Trophoblast cell (in vitro differentiated cells and primary cell): ENCODE data around the gene ATAD3C.
A peak's percentile ranks its signal among the peaks of the same experiment; 100 is the strongest.
"Not testable (repeated sequence)": the region's sequence is repeated elsewhere in the genome, so short reads cannot be mapped to it uniquely, and the experiment has no call there.

Source experiments
- DNase-seq, 2 donors: peaks; one replicate each; pipeline ENCODE4 v3.0.0-alpha.2; 2016
- H2AFZ ChIP-seq: 2 replicates; pipeline ENCODE4 v1.6.1; 2013; ENCODE audit warnings: low read length, moderate library complexity, mild to moderate bottlenecking; ENCODE audit not compliant: insufficient read depth, poor library complexity
- H2AK5ac ChIP-seq: 2 replicates; pipeline ENCODE4 v1.6.1; 2013; ENCODE audit warnings: mild to moderate bottlenecking, low read length
- H2BK120ac ChIP-seq: 2 replicates; pipeline ENCODE4 v1.6.1; 2013; ENCODE audit warnings: low read length, mild to moderate bottlenecking, moderate library complexity; ENCODE audit not compliant: insufficient read depth, poor library complexity
- H2BK12ac ChIP-seq: 2 replicates; pipeline ENCODE4 v1.6.1; 2013; ENCODE audit warnings: mild to moderate bottlenecking, low read length, moderate library complexity
- H2BK5ac ChIP-seq: 2 replicates; pipeline ENCODE4 v1.6.1; 2013; ENCODE audit warnings: low read length, low read depth, moderate library complexity, mild to moderate bottlenecking; ENCODE audit not compliant: poor library complexity
- H3K14ac ChIP-seq: 2 replicates; pipeline ENCODE4 v1.6.1; 2013; ENCODE audit warnings: mild to moderate bottlenecking, low read length
- H3K18ac ChIP-seq: 2 replicates; pipeline ENCODE4 v1.6.1; 2013; ENCODE audit warnings: mild to moderate bottlenecking, low read length
- H3K23ac ChIP-seq: 2 replicates; pipeline ENCODE4 v1.6.1; 2013; ENCODE audit warnings: low read length
- H3K27ac ChIP-seq: 2 replicates; pipeline ENCODE4 v1.5.1; 2013; ENCODE audit warnings: low read depth, mild to moderate bottlenecking, inconsistent platforms, low read length, moderate library complexity
- H3K27me3 ChIP-seq: 2 replicates; pipeline ENCODE4 v1.6.1; 2013; ENCODE audit warnings: inconsistent platforms, mild to moderate bottlenecking, low read length, moderate library complexity; ENCODE audit not compliant: insufficient read depth
- H3K36me3 ChIP-seq, 2 experiments: 1 replicate in 1 of 2; 2 replicates in 1 of 2; pipeline ENCODE4 v1.6.1; 2013; ENCODE audit warnings: low read length in 2 of 2, mild to moderate bottlenecking in 2 of 2, moderate library complexity in 1 of 2; ENCODE audit not compliant: insufficient read depth in 2 of 2, control insufficient read depth in 1 of 2
- H3K4ac ChIP-seq: 2 replicates; pipeline ENCODE4 v1.6.1; 2013; ENCODE audit warnings: low read depth, mild to moderate bottlenecking, low read length, moderate library complexity
- H3K4me1 ChIP-seq, 2 experiments: 1 replicate in 1 of 2; 2 replicates in 1 of 2; pipeline ENCODE4 v1.6.1; 2013; ENCODE audit warnings: low read length in 2 of 2, mild to moderate bottlenecking in 2 of 2, moderate library complexity in 1 of 2; ENCODE audit not compliant: insufficient read depth in 2 of 2, control insufficient read depth in 1 of 2
- H3K4me2 ChIP-seq: 2 replicates; pipeline ENCODE4 v1.6.1; 2013; ENCODE audit warnings: inconsistent platforms, mild to moderate bottlenecking, low read length, moderate library complexity
- H3K4me3 ChIP-seq: 2 replicates; pipeline ENCODE4 v1.5.1; 2013; ENCODE audit warnings: mild to moderate bottlenecking, low read depth, low read length, inconsistent platforms
- H3K79me1 ChIP-seq: one replicate; pipeline ENCODE4 v1.6.1; 2013; ENCODE audit warnings: low read length
- H3K79me2 ChIP-seq: 2 replicates; pipeline ENCODE4 v1.6.1; 2013; ENCODE audit warnings: low read length, mild to moderate bottlenecking; ENCODE audit not compliant: control insufficient read depth, insufficient read depth, poor library complexity
- H3K9ac ChIP-seq: 2 replicates; pipeline ENCODE4 v1.6.1; 2013; ENCODE audit warnings: mild to moderate bottlenecking, low read length
- H3K9me3 ChIP-seq: 2 replicates; pipeline ENCODE4 v1.6.1; 2013; ENCODE audit warnings: low read depth, mild to moderate bottlenecking, control low read depth, inconsistent platforms, low read length; ENCODE audit not compliant: insufficient read depth
- H4K12ac ChIP-seq: 2 replicates; pipeline ENCODE4 v1.6.1; 2013; ENCODE audit warnings: low read depth, mild to moderate bottlenecking, low read length, moderate library complexity
- H4K8ac ChIP-seq: 2 replicates; pipeline ENCODE4 v1.6.1; 2013; ENCODE audit warnings: low read depth, mild to moderate bottlenecking, low read length, moderate library complexity
- H4K91ac ChIP-seq: one replicate; pipeline ENCODE4 v1.6.1; 2013; ENCODE audit warnings: low read depth, mild to moderate bottlenecking, low read length, moderate library complexity
- WGBS: extraction: QIAGEN DNeasy Blood & Tissue Kit; methylation state at CpG from one replicate; pipeline ENCODE4 v1.1.7; 2013; ENCODE audit warnings: missing lambda C conversion rate; ENCODE audit not compliant: insufficient read length, insufficient coverage; ENCODE audit errors: extremely low coverage; 5-methylcytosine and 5-hydroxymethylcytosine counted together

The ATAD3C gene

DNA sequence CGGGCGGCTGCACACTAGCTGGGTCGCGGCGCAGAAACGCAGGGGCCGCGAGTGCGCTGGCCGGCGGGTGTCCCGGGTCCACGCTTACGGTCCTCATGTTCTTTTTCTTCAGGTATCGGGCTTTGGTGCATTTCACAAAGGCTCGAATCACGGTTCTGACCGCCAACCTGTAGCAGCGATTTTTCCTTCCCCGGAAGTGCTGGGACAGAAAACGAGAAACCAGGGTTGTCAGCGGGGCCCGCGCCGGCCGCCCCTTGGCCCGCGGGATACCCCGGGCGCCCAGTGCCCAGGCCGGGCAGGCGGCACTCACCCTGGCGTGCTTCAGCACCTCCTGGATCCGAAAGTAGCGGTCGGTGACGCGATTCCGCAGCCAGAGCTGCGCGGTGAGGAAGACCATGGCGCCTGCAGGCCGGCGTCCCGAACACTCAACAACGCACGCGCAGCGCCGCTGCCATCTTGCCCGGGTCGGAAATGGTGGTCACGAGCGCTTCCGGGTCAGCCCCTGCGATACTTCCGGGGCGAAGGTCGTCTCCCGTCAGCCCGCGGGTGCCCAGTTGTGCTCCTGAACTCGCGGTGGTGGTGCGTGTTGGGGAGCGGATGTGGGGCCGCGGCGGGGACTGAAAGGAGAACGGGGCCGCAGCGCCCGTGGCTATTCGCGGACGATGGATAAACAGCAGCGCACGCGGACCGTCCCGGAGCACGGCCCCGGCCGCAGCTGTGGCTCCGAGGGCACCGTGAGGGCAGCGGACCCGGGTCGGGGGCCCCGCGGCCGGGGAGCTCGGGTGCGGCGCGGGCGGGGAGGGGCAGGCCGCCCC is 42.5 kb upstream of the ATAD3C start, which contains the start of gene MRPL20:
MRPL20 (minus strand) TSS at position 473 of the 815 bp plus-strand sequence; CDS start at position 397, 76 bp downstream.
- Histone ChIP-seq H4K8ac (peak within 1 kb of the TSS; percentile 98), H3K23ac (no peak within 1 kb of the TSS), H3K14ac (peak within 1 kb of the TSS; percentile 96), H3K27ac (peak within 1 kb of the TSS; percentile 78), H3K4me1 (peaks cover 11 to 14% of the 10 kb centered on the region in 2 experiments), H2AK5ac (peak within 1 kb of the TSS; percentile 98), H2BK12ac (peak within 1 kb of the TSS; percentile 10), H2AFZ (peak within 1 kb of the TSS; percentile 87), H4K91ac (peak within 1 kb of the TSS; percentile 95), H4K12ac (peak within 1 kb of the TSS; percentile 99), H3K79me1 (peaks cover 12% of the 10 kb centered on the region), H3K9me3 (peaks cover 2% of the 10 kb centered on the region), H3K4ac (peak within 1 kb of the TSS; percentile 96), H3K9ac (peak within 1 kb of the TSS; percentile 93), H2BK120ac (peak within 1 kb of the TSS; percentile 80), H2BK5ac (peak within 1 kb of the TSS; percentile 91), H3K4me2 (peak within 1 kb of the TSS; percentile 88), H3K27me3 (no peaks in the 10 kb centered on the region), H3K4me3 (peak within 1 kb of the TSS; percentile 91), H3K79me2 (peaks cover 17% of the 10 kb centered on the region), H3K18ac (peak within 1 kb of the TSS; percentile 89), H3K36me3 (peaks cover 33 to 34% of the 10 kb centered on the region in 2 experiments)
- WGBS, result no CpG with 5 or more reads among the region's 98 CpGs
- DNase-seq, result peak; percentile 93 to 95

DNA sequence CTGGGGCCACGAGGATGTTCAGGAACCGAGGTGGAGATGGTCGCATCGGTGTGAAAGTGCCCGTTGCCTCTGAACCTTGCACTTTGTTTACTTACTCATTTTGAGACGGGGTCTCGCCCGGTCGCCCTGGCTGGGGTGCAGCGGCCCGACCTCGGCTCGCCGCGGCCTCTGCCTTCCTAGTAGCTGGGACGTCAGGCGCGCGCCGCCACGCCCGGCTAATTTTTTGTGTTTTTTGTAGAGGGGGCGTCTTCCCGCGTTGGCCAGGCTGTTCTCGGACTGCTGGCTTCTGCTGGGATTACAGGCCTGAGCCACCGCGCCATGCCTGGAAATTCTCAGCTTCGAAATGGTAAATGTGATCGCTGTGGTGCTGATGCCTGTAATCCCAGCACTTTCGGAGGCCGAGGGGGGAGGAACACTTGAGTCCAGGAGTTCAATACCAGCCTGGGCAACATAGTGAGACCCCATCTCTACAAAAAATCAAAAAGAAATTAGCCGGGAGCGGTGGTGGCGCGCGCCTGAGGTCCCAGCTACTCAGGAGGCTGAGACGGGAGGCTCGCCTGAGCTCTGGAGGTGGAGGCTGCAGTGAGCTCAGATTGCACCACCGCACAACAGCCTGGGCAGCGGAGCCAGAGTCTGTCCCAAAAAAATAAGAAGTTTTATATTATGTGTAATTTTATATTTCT is 41.7 kb upstream of the ATAD3C start:
- H3K23ac ChIP-seq, result no peak overlapping the region

DNA sequence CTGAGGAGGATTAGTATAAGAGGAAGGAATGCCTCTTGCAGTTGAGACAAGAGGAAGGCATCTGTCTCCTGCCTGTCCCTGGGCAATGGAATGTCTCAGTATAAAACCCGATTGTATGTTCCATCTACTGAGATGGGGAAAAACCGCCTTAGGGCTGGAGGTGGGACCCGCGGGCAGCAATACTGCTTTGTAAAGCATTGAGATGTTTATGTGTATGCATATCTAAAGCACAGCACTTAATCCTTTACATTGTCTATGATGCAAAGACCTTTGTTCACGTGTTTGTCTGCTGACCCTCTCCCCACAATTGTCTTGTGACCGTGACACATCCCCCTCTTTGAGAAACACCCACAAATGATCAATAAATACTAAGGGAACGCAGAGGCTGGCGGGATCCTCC is 39.3 kb upstream of the ATAD3C start:
- H2BK5ac ChIP-seq, H3K4ac ChIP-seq, H3K4me2 ChIP-seq, H3K27me3 ChIP-seq, H2BK120ac ChIP-seq, H4K12ac ChIP-seq, H2AFZ ChIP-seq, H2BK12ac ChIP-seq, H3K27ac ChIP-seq, H4K91ac ChIP-seq, H3K23ac ChIP-seq, H3K9me3 ChIP-seq, H3K4me3 ChIP-seq, H3K18ac ChIP-seq, H4K8ac ChIP-seq, H2AK5ac ChIP-seq, DNase-seq, H3K14ac ChIP-seq, H3K9ac ChIP-seq: not testable (repeated sequence)
- H3K79me1 ChIP-seq, result peaks cover 12% of the 10 kb centered on the region
- peaks cover 8 to 15% of the 10 kb centered on the region in 2 experiments for H3K36me3 ChIP-seq
- H3K4me1 ChIP-seq, result peaks cover 11 to 14% of the 10 kb centered on the region in 2 experiments
- peaks cover 17% of the 10 kb centered on the region for H3K79me2 ChIP-seq
- no CpG with 5 or more reads among the region's 8 CpGs for WGBS

More for the DNA sequence above, 41.7 kb upstream of the ATAD3C start:
- peak overlapping the region; percentile 88 for H3K18ac ChIP-seq
- WGBS, result no CpG with 5 or more reads among the region's 41 CpGs
- H3K9me3 ChIP-seq, result peaks cover 2% of the 10 kb centered on the region
- H3K79me2 ChIP-seq, result peaks cover 17% of the 10 kb centered on the region
- H2AFZ ChIP-seq, result peak overlapping the region; percentile 68
- peak overlapping the region; percentile 96 for H3K4ac ChIP-seq
- peak overlapping the region; percentile 78 for H3K27ac ChIP-seq
- H2BK5ac ChIP-seq, result peak overlapping the region; percentile 91
- H4K8ac ChIP-seq, result peak overlapping the region; percentile 97
- no peaks in the 10 kb centered on the region for H3K27me3 ChIP-seq
- H3K4me3 ChIP-seq, result peak overlapping the region; percentile 91
- H2BK120ac ChIP-seq, result peak overlapping the region; percentile 79
- peak overlapping the region; percentile 55 for H3K4me2 ChIP-seq
- peaks cover 12% of the 10 kb centered on the region for H3K79me1 ChIP-seq
- peak; percentile 30 to 64 for DNase-seq
- H2BK12ac ChIP-seq, result no peak overlapping the region
- peaks cover 25 to 27% of the 10 kb centered on the region in 2 experiments for H3K36me3 ChIP-seq
- peak overlapping the region; percentile 87 for H4K12ac ChIP-seq
- peaks cover 11 to 14% of the 10 kb centered on the region in 2 experiments for H3K4me1 ChIP-seq
- H3K14ac ChIP-seq, result peak overlapping the region; percentile 96
- peak overlapping the region; percentile 93 for H3K9ac ChIP-seq
- H2AK5ac ChIP-seq, result peak overlapping the region; percentile 87
- peak overlapping the region; percentile 95 for H4K91ac ChIP-seq

DNA sequence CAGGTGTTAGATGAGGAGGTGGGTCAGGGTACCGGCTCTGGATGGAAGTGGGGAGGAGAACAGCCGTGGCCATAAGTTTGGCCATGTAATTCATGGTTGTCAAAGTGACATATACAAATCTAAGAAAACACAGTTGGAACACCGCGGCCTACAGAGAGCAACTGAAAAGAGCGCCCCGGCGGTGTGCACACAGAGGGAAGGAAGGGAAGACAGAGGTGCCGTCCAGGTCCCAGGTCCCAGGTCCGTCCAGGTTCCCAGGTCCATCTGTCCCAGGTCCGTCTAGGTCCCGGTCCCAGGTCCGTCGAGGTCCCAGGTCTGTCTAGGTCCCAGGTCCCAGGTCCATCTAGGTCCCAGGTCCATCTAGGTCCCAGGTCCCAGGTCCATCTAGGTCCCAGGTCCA is 37.9 kb upstream of the ATAD3C start:
- no peak overlapping the region for H3K4me2 ChIP-seq
- WGBS, result no CpG with 5 or more reads among the region's 13 CpGs
- H3K79me2 ChIP-seq, result peaks cover 13% of the 10 kb centered on the region
- peaks cover 7 to 8% of the 10 kb centered on the region in 2 experiments for H3K4me1 ChIP-seq
- no peak overlapping the region for H3K4ac ChIP-seq
- H4K91ac ChIP-seq, result no peak overlapping the region
- H3K9me3 ChIP-seq, result peaks cover 2% of the 10 kb centered on the region
- H3K79me1 ChIP-seq, result peaks cover 9% of the 10 kb centered on the region
- H2BK5ac ChIP-seq, result no peak overlapping the region
- no peak overlapping the region for H2BK12ac ChIP-seq
- H3K9ac ChIP-seq, result no peak overlapping the region
- no peak overlapping the region for H3K18ac ChIP-seq
- H2AK5ac ChIP-seq, result no peak overlapping the region
- H3K27ac ChIP-seq, result no peak overlapping the region
- no peak overlapping the region for H2BK120ac ChIP-seq
- no peaks in the 10 kb centered on the region for H3K27me3 ChIP-seq
- no peak overlapping the region for H4K8ac ChIP-seq
- no peak overlapping the region for H3K23ac ChIP-seq
- H4K12ac ChIP-seq, result no peak overlapping the region
- peaks cover 0 to 6% of the 10 kb centered on the region in 2 experiments for H3K36me3 ChIP-seq
- H3K14ac ChIP-seq, result no peak overlapping the region
- H3K4me3 ChIP-seq, result no peak overlapping the region
- no peak for DNase-seq
- H2AFZ ChIP-seq, result no peak overlapping the region
